Activated CD8-positive, alpha-beta T cell treated with anti-CD3 and anti-CD28 coated beads for 36 hours (primary cell): Measurements from ENCODE around the gene NDC1. TPM values are rescaled to one million over a fixed set of nuclear protein-coding genes. Genes with fewer than 3 reads are reported as not detected.

Experiments
- ATAC-seq: fragments of 200-7000 bp; cut with Tn5 transposase; one replicate; pipeline ENCODE4 v1.10.0; 2021; ENCODE audit warnings: mild to moderate bottlenecking, moderate library complexity
- CTCF ChIA-PET: fragments of 350-600 bp; sonication (Branson Sonifier 250); formaldehyde crosslinking; loops from one replicate; lab custom pipeline; 2021; ENCODE audit warnings: antibody characterized with exemption; lab: Charles Lee
- POLR2A ChIA-PET: fragments of 350-600 bp; sonication (Branson Sonifier 250); formaldehyde crosslinking; loops from one replicate; lab custom pipeline; 2021; ENCODE audit warnings: antibody characterized with exemption; lab: Charles Lee
- DNase-seq: peaks from one replicate; pipeline ENCODE4 v3.0.0-alpha.2; 2020
- H3K27ac Mint-ChIP-seq: one replicate; pipeline ENCODE4 v1.8.0; 2021; ENCODE audit warnings: mild to moderate bottlenecking, mixed read lengths
- H3K27me3 Mint-ChIP-seq: one replicate; pipeline ENCODE4 v1.8.0; 2021; ENCODE audit warnings: mixed read lengths
- H3K36me3 Mint-ChIP-seq: one replicate; pipeline ENCODE4 v1.8.0; 2021; ENCODE audit warnings: low read depth, mixed read lengths
- H3K4me1 Mint-ChIP-seq: one replicate; pipeline ENCODE4 v1.8.0; 2021; ENCODE audit warnings: low read depth, mixed read lengths
- H3K4me3 Mint-ChIP-seq: one replicate; pipeline ENCODE4 v1.8.0; 2021; ENCODE audit warnings: mild to moderate bottlenecking, moderate library complexity, mixed read lengths
- H3K9me3 Mint-ChIP-seq: one replicate; pipeline ENCODE4 v1.8.0; 2021; ENCODE audit warnings: mixed read lengths
- intact Hi-C: fragments of 100-400 bp; cut with micrococcal nuclease; formaldehyde crosslinking; loops from one replicate; pipeline ENCODE4 v1.10.0; 2022
- total RNA-seq, 2 experiments: library from RNA; stranded (reverse); gene quantifications; one replicate each; pipeline ENCODE4 v1.2.3, GENCODE V29; 2021
- TF ChIP-seq, protein P1 (sequence below): fragments of 200-600 bp; IDR thresholded peaks from one replicate; pipeline ENCODE4 v1.8.0; 2022; ENCODE audit warnings: antibody characterized with exemption, mild to moderate bottlenecking

The NDC1 gene
- total RNA-seq, 2 experiments from 2014 or later: 39.6 to 43.9 TPM

DNA sequence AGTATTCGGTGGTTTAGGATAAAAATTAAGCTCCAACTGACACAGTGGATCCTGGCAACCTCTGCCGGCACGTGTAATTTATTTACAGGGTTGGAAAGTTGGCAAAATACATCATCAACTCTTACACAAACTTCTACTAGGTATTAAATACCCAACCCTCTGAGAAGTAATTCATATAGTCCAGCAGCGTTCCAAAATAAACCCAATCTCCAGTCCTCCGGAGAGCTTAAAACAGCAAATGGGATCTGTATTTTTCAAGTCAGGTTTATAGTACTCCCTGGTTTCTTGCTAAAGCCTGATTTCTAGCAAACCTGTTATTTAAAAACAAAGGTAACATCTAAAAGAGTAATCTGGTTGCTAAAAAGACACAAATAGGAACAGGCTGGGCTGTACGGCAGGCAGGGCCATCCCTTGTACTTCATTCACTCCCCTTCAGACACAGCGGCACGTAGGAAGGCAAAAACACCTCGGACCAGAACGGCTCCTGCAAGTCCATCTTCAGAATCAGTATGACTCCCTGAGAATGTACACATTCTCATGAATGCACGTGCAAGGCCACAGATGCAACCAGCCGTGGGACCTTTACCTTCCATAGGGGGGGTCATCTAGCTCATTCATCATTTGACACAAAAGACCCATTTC lies 107.8 kb downstream of the NDC1 start:
- H3K4me1 Mint-ChIP-seq: no peaks in the 10 kb centered on the region
- intact Hi-C loops: no loop called here
- ATAC-seq: no peak
- ChIA-PET CTCF (interaction anchor here (0.7 kb wide), 1 partner anchor 22 kb away, joined by 3 read pairs; no protein-coding TSS in a partner anchor), POLR2A (no interaction called here)
- TF ChIP-seq, protein P1, sequence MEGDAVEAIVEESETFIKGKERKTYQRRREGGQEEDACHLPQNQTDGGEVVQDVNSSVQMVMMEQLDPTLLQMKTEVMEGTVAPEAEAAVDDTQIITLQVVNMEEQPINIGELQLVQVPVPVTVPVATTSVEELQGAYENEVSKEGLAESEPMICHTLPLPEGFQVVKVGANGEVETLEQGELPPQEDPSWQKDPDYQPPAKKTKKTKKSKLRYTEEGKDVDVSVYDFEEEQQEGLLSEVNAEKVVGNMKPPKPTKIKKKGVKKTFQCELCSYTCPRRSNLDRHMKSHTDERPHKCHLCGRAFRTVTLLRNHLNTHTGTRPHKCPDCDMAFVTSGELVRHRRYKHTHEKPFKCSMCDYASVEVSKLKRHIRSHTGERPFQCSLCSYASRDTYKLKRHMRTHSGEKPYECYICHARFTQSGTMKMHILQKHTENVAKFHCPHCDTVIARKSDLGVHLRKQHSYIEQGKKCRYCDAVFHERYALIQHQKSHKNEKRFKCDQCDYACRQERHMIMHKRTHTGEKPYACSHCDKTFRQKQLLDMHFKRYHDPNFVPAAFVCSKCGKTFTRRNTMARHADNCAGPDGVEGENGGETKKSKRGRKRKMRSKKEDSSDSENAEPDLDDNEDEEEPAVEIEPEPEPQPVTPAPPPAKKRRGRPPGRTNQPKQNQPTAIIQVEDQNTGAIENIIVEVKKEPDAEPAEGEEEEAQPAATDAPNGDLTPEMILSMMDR: no peak
- no peaks in the 10 kb centered on the region for H3K9me3 Mint-ChIP-seq
- DNase-seq: no peak
- H3K27me3 Mint-ChIP-seq: peaks cover 9% of the 10 kb centered on the region
- H3K36me3 Mint-ChIP-seq: no peaks in the 10 kb centered on the region
- no peak overlapping the region for H3K27ac Mint-ChIP-seq
- no peak overlapping the region for H3K4me3 Mint-ChIP-seq

DNA sequence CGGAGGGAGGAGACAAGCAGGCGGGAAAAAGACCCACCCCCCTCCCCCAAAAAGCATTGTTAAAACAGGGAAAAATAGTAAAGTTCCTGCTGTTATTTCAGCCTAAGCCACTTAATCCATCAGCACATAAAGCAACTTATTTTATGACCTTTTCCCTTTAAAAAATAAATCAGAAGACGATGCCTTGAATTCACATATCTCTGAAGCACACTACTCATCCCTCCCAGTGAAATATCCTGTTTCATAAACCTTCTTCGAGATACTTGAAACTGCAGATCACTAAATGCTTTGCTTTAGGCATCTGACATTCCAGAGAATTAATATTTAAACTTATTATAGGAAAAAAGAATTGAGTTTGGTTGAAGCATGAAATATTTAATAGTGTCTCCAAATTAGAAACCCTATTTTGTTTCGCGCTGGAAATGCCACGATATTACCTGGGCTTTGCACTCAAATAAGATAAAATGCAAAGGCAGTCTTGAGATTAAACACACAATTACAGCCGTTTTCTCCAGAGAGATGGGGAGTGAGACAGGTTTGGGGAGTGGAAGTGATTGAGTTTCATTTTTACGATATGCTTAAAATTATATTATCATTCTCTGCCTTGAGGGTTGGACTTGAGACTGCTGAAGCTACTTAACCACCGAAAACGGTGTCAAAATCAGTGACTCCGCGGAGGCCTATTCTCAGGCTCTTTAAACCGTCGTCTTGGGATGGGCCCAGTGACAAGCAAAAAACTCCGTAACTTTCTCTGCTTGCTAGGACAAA lies 108.5 kb downstream of the NDC1 start:
- DNase-seq: no peak
- Mint-ChIP-seq H3K4me3 (no peak overlapping the region), H3K4me1 (no peaks in the 10 kb centered on the region), H3K27me3 (peaks cover 11% of the 10 kb centered on the region), H3K36me3 (no peaks in the 10 kb centered on the region), H3K9me3 (no peaks in the 10 kb centered on the region), H3K27ac (no peak overlapping the region)
- intact Hi-C loops: no loop called here
- no peak for ATAC-seq
- ChIA-PET POLR2A (no interaction called here), CTCF (interaction anchor here (0.7 kb wide), 1 partner anchor 22 kb away, joined by 3 read pairs; no protein-coding TSS in a partner anchor)
- TF ChIP-seq, protein P1: no peak

DNA sequence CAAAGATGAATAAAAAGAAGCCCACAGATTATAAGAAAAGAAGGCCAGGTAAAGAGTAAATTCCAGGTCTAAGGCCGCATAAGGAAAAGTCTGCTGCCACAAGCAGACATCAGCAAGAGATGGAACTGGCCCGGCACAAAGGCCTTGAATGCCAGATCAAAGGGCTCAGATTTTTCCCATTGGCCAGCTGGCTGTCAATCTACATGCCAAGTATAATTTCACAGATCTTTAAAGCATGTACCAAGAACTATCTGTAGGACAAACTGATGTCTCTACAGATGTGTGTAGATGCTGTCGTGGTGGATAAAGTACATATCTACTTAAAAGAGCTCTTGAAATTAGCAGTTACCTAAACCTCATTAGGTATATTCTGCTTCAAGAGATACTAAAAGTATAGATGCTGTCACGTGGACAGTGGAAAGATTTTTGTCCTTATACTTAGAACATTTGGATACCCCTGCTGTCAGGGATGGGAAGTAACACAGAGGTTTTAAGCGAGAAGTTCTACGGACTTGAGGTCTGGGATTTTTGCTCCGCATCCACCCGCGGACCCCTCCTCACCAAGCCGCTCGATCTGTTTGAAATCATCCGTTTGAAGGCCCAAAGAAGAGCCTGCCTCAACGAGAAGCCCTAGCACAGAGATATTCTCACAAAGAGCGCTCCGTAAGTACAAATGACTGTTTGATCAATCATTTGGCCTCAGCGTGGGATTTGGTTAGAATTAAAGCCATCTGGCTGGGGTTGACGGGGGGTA lies 109.2 kb downstream of the NDC1 start:
- CTCF ChIA-PET: no interaction called here
- intact Hi-C loops: no loop called here
- ATAC-seq (no peak), DNase-seq (no peak)
- Mint-ChIP-seq H3K9me3 (no peaks in the 10 kb centered on the region), H3K27me3 (peaks cover 8% of the 10 kb centered on the region), H3K4me1 (no peaks in the 10 kb centered on the region), H3K27ac (no peak overlapping the region), H3K4me3 (no peak overlapping the region), H3K36me3 (no peaks in the 10 kb centered on the region)
- POLR2A ChIA-PET: no interaction called here
- TF ChIP-seq, protein P1: no peak

DNA sequence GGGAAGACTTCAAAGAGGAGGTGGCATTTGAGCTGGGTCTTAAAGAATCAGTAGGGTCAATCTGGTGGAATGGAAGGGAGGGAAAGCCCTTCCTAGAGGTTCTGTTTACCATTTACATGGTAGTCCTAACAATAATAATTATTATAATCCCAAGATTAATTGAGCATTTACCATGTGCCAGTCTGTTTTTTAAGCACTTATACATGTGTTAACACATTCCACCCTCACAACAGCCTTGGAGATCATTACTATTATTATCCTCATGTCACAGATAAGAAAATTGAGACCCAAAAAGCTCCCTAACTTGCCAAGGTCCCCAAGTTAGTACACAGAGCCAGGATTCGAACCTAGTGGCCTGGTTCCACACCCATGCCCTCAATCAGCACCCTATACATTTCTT lies 109.9 kb downstream of the NDC1 start:
- TF ChIP-seq, protein P1: no peak
- DNase-seq (no peak), ATAC-seq (no peak)
- Mint-ChIP-seq H3K9me3 (no peaks in the 10 kb centered on the region), H3K36me3 (no peaks in the 10 kb centered on the region), H3K27me3 (peaks cover 5% of the 10 kb centered on the region), H3K27ac (no peak overlapping the region), H3K4me1 (no peaks in the 10 kb centered on the region), H3K4me3 (no peak overlapping the region)
- ChIA-PET CTCF (no interaction called here), POLR2A (no interaction called here)
- intact Hi-C loops: no loop called here
